ENCODE measurements around the gene PARP14. TPM values are rescaled to one million over a fixed set of nuclear protein-coding genes. Genes with fewer than 3 reads are reported as not detected.
A peak's percentile ranks its signal among the peaks of the same experiment; 100 is the strongest.

Gene PARP14
- 20.7 and 27.1 TPM in 2 replicates for total RNA-seq (ENCODE audit: low replicate concordance)
- long read RNA-seq, full-length matches to known transcripts, result 1 of 54 reads
- long read RNA-seq, partial matches to known transcripts, result 46 of 54 reads
- long read RNA-seq, other reads (novel, unspliced or antisense), result 7 of 54 reads

- peak within 1 kb of the TSS; percentile 87 for H3K27ac Mint-ChIP-seq
- peak within 1 kb of the TSS; percentile 92 for H3K4me3 Mint-ChIP-seq
- TF ChIP-seq, protein P1, sequence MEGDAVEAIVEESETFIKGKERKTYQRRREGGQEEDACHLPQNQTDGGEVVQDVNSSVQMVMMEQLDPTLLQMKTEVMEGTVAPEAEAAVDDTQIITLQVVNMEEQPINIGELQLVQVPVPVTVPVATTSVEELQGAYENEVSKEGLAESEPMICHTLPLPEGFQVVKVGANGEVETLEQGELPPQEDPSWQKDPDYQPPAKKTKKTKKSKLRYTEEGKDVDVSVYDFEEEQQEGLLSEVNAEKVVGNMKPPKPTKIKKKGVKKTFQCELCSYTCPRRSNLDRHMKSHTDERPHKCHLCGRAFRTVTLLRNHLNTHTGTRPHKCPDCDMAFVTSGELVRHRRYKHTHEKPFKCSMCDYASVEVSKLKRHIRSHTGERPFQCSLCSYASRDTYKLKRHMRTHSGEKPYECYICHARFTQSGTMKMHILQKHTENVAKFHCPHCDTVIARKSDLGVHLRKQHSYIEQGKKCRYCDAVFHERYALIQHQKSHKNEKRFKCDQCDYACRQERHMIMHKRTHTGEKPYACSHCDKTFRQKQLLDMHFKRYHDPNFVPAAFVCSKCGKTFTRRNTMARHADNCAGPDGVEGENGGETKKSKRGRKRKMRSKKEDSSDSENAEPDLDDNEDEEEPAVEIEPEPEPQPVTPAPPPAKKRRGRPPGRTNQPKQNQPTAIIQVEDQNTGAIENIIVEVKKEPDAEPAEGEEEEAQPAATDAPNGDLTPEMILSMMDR (conservative IDR thresholded peaks at IDR 0.05), result peak; percentile 30
- peaks cover 4% of the 10 kb centered on the region for H3K36me3 Mint-ChIP-seq
- no peaks in the 10 kb centered on the region for H3K9me3 Mint-ChIP-seq
- H3K4me1 Mint-ChIP-seq (ENCODE audit: unreplicated experiment), result peaks cover 19% of the 10 kb centered on the region
- no peak for DNase-seq (ENCODE audit: extremely low spot score, unreplicated experiment)
- peaks cover 10% of the 10 kb centered on the region for H3K27me3 Mint-ChIP-seq
Observed at GRCh38 chr3:122680475-122681283, at the start of gene PARP14. Gene PARP14, plus strand, starts transcription at chr3:122680839. Its CDS starts 45 bp downstream, at chr3:122680884.

DNA sequence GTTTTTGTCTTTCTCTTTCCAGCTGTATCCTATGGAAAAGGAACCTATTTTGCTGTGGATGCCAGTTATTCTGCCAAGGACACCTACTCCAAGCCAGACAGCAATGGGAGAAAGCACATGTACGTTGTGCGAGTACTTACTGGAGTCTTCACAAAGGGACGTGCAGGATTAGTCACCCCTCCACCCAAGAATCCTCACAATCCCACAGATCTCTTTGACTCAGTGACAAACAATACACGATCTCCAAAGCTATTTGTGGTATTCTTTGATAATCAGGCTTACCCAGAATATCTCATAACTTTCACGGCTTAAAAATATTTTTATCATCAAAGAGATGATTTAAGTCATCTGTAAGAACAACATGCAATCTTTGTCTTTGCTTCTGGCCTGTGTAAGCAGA lies 44.9 kb upstream of the PARP14 start:
- TF ChIP-seq, protein P1 (conservative IDR thresholded peaks at IDR 0.05), result no peak
- H3K9me3 Mint-ChIP-seq, result no peaks in the 10 kb centered on the region
- no peaks in the 10 kb centered on the region for H3K4me1 Mint-ChIP-seq (ENCODE audit: unreplicated experiment)
- H3K36me3 Mint-ChIP-seq, result no peaks in the 10 kb centered on the region
- DNase-seq (ENCODE audit: extremely low spot score, unreplicated experiment), result no peak
- H3K27ac Mint-ChIP-seq, result no peak overlapping the region
- H3K27me3 Mint-ChIP-seq, result no peaks in the 10 kb centered on the region
- no peak overlapping the region for H3K4me3 Mint-ChIP-seq

DNA sequence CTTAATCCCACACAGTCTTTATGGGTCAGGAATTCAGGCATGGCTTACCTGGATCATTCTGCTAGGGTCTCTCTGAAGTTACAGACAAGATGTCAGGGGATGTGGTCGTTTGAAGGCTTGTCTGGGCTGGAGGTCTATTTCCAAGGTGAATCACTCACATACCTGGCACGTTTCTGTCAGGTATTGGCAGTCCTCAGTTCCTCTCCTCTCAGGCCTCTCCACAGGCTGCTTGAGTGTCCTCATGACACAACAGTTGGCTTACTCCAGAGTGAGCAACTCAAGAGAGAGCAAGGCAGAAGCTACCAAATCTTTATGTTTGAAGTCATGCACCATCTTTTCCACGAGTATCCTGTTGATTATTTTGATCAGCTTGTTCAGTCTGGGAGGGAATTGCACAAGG lies 43.9 kb upstream of the PARP14 start:
- H3K9me3 Mint-ChIP-seq, result no peaks in the 10 kb centered on the region
- TF ChIP-seq, protein P1 (conservative IDR thresholded peaks at IDR 0.05), result no peak
- no peak for DNase-seq (ENCODE audit: extremely low spot score, unreplicated experiment)
- no peak overlapping the region for H3K27ac Mint-ChIP-seq
- H3K27me3 Mint-ChIP-seq, result no peaks in the 10 kb centered on the region
- no peaks in the 10 kb centered on the region for H3K4me1 Mint-ChIP-seq (ENCODE audit: unreplicated experiment)
- no peaks in the 10 kb centered on the region for H3K36me3 Mint-ChIP-seq
- no peak overlapping the region for H3K4me3 Mint-ChIP-seq

GRCh38 chr3:122640437-122640999 lies 40.1 kb upstream of the PARP14 start:
- no peak for DNase-seq (ENCODE audit: extremely low spot score, unreplicated experiment)
- Mint-ChIP-seq H3K9me3 (no peaks in the 10 kb centered on the region), H3K4me1 (ENCODE audit: unreplicated experiment) (no peaks in the 10 kb centered on the region), H3K36me3 (no peaks in the 10 kb centered on the region), H3K4me3 (no peak overlapping the region), H3K27me3 (no peaks in the 10 kb centered on the region), H3K27ac (no peak overlapping the region)
- TF ChIP-seq, protein P1 (conservative IDR thresholded peaks at IDR 0.05), result no peak

- Mint-ChIP-seq H3K27me3 (no peaks in the 10 kb centered on the region), H3K9me3 (no peaks in the 10 kb centered on the region), H3K4me1 (ENCODE audit: unreplicated experiment) (no peaks in the 10 kb centered on the region), H3K27ac (no peak overlapping the region), H3K36me3 (no peaks in the 10 kb centered on the region), H3K4me3 (no peak overlapping the region)
- DNase-seq (ENCODE audit: extremely low spot score, unreplicated experiment), result no peak
- TF ChIP-seq, protein P1 (conservative IDR thresholded peaks at IDR 0.05), result no peak
Observed at GRCh38 chr3:122642935-122643334, 37.7 kb upstream of the PARP14 start.
